ENCODE measurements around the gene GRM7. TPM values are rescaled to one million over a fixed set of nuclear protein-coding genes. Genes with fewer than 3 reads are reported as not detected.

GRM7 gene
- total RNA-seq, 4 donors from 2014 or later = 0.29 to 15.8 (median 0.67) TPM

- no peaks in the 10 kb centered on the region for H3K4me1 ChIP-seq
- TF ChIP-seq POLR2A (IDR thresholded peaks at IDR 0.05) (no peak), CTCF (IDR thresholded peaks at IDR 0.05) (no peak)
- H3K27me3 ChIP-seq = no peaks in the 10 kb centered on the region
- DNase-seq = no peak
- no peaks in the 10 kb centered on the region for H3K9me3 ChIP-seq
- H3K27ac ChIP-seq = no peak overlapping the region
- no peak overlapping the region for H3K4me3 ChIP-seq
- H3K36me3 ChIP-seq = no peaks in the 10 kb centered on the region
- intact Hi-C loops (cut with DNase I; ENCODE audit: low total_unique reads) = no loop called here
Observed at GRCh38 chr3:7190095-7190494, 329.2 kb downstream of the GRM7 start.

GRCh38 chr3:7193269-7193668 is 332.4 kb downstream of the GRM7 start:
- Histone ChIP-seq H3K4me1 (no peaks in the 10 kb centered on the region), H3K4me3 (no peak overlapping the region), H3K27me3 (no peaks in the 10 kb centered on the region), H3K36me3 (no peaks in the 10 kb centered on the region), H3K27ac (no peak overlapping the region), H3K9me3 (no peaks in the 10 kb centered on the region)
- TF ChIP-seq POLR2A (IDR thresholded peaks at IDR 0.05) = no peak
- no peak for TF ChIP-seq CTCF (IDR thresholded peaks at IDR 0.05)
- intact Hi-C loops (cut with DNase I; ENCODE audit: low total_unique reads) = no loop called here
- no peak for DNase-seq

DNA sequence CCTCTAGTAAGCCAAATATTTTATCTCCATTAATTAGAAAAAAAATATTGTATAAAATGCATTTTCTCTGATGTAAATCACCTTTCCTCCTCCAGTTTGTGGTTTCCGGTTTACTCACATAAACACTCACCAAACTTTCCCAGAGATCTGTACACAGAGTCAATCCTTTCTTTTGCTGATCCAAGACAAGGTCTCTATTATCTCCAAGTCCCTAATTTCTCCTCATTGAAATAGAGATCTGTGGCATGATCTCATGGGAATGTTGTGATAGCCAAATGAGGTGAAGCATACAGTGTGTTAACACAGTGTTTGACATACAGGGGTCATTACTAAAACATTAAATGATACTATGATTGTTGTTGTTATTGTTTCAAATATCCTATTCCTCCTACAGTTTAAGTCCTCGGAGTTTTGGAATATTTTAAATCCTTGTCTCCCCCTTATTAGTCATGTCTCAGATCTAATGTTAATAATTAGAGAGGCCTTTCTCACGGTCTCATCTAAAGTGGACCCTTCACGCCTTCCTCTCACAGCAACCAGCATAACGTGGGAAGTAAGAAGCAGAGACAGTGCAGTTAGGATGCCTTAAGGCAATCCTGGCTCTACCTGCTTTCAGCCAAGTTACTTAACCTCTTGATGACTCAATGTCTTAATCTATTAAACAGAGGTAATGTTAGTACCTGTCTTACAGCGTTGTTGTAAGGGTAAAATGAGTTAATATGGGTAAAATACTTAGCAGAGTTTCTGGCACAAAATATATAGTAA is 333.3 kb downstream of the GRM7 start:
- H3K4me3 ChIP-seq = no peak overlapping the region
- no peaks in the 10 kb centered on the region for H3K36me3 ChIP-seq
- TF ChIP-seq POLR2A (IDR thresholded peaks at IDR 0.05) = no peak
- TF ChIP-seq CTCF (IDR thresholded peaks at IDR 0.05) = no peak
- intact Hi-C loops (cut with DNase I; ENCODE audit: low total_unique reads) = no loop called here
- DNase-seq = no peak
- H3K27me3 ChIP-seq = no peaks in the 10 kb centered on the region
- no peaks in the 10 kb centered on the region for H3K9me3 ChIP-seq
- H3K4me1 ChIP-seq = no peaks in the 10 kb centered on the region
- no peak overlapping the region for H3K27ac ChIP-seq

DNA sequence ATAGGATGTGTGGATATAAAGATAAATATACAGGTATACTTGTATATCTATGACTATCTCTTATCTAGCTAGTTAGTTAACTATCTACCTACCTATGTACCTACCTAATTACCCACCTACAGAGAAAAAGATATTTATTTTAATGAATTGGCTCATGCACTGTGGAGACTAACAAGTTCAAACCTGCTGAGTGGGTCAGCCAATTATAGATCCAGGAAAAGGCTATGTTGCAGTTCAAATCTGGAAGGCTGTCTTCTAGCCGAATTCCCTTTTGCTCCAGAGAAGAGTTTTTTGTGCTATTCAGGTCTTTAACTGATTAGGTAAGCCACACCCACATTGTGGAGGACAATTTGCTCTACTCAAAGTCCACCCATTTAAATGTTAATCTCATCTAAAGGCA is 335.0 kb downstream of the GRM7 start:
- H3K4me1 ChIP-seq = no peaks in the 10 kb centered on the region
- no peaks in the 10 kb centered on the region for H3K27me3 ChIP-seq
- H3K36me3 ChIP-seq = no peaks in the 10 kb centered on the region
- TF ChIP-seq CTCF (IDR thresholded peaks at IDR 0.05) (no peak), POLR2A (IDR thresholded peaks at IDR 0.05) (no peak)
- no peak overlapping the region for H3K4me3 ChIP-seq
- H3K27ac ChIP-seq = no peak overlapping the region
- intact Hi-C loops (cut with DNase I; ENCODE audit: low total_unique reads) = no loop called here
- no peaks in the 10 kb centered on the region for H3K9me3 ChIP-seq
- no peak for DNase-seq

DNA sequence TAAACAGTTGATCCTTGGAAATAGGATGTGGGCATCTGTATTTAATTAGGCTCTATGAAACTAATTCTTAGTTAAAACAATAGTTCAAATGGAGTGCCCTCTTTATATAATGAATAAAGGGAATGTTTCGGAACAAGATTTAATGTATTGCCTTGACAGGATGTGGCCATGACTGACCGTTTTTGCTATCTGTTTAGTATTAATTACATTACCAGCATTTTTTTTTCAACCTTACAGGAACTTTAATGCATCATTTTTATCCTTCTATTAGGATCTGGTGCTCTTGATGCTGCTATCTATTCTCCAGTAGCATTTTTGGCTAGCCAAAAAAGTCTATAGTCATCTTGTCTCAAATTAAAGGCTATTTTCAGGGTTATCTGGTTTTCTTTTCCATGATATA is 340.9 kb downstream of the GRM7 start:
- no peaks in the 10 kb centered on the region for H3K36me3 ChIP-seq
- no peak overlapping the region for H3K27ac ChIP-seq
- TF ChIP-seq POLR2A (IDR thresholded peaks at IDR 0.05) (no peak), CTCF (IDR thresholded peaks at IDR 0.05) (no peak)
- intact Hi-C loops (cut with DNase I; ENCODE audit: low total_unique reads) = no loop called here
- H3K4me1 ChIP-seq = no peaks in the 10 kb centered on the region
- DNase-seq = no peak
- H3K27me3 ChIP-seq = no peaks in the 10 kb centered on the region
- H3K4me3 ChIP-seq = no peak overlapping the region
- H3K9me3 ChIP-seq = no peaks in the 10 kb centered on the region
